GM19035 (cell line): ENCODE data around the gene ILK.

Source experiments
- ATAC-seq: cut with Tn5 transposase; IDR thresholded peaks from one replicate; pipeline ENCODE4 v1.9.1; 2021; ENCODE audit not compliant: unreplicated experiment

Gene ILK

DNA sequence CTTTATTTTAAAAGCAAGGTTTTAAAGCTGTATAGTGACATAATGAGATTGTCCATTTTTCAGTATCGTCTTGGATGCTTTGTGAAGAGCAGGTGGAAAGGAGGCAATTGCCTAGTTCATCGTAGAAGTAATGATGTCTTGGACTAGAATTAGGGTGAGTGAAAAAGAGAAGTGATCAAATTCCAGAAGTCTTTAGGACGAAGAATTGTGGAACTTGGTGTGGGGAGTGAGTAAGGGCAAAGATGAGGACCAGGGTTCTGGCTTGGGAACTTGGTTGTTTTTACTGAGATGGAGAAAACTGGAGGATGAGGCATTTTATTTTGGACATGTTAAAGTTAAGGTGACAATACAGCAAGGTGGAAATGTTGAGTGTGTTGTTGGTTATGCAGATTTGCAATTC lies 1.2 kb downstream of the ILK start:
- no peak for ATAC-seq

DNA sequence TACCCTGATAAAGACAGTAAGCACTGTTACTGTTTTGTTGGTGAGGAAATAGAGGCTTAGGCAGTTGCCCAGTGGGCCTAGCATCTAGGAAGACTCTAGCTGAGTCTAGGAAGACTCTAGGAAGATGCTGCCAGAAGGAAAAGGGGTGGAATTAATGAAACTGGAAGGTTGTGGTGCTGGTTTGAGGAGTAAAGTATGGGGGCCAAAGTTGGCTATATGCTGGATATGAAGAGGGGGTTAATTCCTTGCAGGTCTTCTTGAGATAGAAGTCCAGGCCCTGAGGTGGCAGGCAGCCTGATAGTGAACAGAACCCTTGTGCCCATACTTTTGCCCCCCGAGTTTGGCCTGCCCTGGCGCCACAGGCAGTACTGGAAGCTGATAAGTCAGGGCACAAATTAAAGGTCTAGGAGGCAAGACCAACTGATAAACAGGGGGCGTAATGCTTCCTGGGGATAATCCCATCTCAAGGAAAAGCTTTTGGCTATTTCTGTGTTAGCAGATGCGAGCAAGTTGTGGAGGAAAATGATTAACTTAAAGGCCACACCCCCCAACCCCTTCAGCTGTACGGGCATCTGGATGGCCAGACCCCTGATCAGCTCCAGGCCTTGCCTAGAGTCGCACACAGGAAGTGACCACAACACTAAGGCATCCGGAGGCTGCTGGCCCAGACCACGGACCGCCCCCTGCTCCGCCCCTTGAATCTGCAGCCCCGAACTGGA lies 3.1 kb downstream of the ILK start:
- ATAC-seq, result peak; percentile 36

DNA sequence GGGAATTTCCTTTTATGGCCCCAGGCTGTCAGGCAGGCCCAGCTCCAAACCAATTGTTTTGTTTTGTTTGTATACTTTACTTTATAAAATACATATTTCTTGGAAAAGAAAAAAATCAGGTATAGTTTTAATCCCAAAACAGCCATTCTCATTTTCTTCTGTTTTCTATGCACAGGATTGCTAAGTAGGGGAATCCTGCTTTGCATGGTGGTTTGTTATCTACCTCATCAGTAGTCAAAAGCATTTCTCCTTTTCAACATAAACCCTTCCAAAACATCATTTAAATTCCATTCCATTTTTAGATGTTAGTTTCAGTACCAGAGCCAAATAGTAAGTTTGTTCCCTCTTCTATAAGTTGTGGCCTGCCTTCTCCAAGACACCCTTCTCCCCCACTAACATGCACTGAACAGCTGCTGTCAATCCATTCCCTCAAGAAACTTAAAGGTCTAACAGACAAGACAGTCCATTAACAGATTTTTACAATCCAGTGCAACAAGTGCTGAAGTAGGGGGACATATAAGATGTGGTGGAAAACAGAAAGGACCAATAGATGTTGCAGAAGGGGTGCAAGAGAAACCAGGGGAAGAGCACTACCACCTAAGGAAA lies 3.7 kb downstream of the ILK start:
- ATAC-seq, result no peak

DNA sequence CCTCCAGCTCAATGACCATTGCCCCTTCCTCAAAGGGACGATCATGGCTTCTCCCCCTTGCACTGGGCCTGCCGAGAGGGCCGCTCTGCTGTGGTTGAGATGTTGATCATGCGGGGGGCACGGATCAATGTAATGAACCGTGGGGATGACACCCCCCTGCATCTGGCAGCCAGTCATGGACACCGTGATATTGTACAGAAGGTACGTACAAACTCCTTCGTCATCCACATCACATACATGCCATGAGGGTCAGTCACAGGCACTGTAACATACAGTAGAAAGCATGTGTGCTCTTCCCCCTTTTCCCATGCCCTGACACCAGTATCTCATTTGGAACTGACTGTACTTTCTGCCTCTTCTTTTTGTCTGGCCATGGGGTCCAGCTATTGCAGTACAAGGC lies 4.4 kb downstream of the ILK start:
- ATAC-seq, result no peak

DNA sequence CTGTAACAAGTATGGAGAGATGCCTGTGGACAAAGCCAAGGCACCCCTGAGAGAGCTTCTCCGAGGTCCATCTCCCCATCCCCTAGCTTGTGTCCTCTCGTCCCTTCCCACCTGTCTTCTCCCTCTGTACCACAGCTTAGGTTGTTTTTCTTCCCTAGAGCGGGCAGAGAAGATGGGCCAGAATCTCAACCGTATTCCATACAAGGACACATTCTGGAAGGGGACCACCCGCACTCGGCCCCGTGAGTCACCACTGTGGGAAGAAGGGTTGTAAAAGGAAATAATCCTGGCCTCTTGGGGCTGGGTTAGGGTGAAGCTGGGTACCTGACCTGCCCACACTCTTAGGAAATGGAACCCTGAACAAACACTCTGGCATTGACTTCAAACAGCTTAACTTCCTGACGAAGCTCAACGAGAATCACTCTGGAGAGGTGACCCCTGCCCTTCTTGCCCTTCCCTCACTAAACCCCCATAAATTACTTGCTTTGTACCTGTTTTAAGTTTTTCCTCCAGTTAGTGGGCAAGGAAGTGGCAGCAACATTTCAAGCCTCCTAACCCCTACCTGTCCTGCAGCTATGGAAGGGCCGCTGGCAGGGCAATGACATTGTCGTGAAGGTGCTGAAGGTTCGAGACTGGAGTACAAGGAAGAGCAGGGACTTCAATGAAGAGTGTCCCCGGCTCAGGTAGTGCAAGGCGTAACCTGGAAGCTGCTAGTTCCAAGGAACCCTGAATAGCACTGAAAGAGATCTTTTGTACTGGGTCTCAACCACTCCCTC lies 5.3 kb downstream of the ILK start:
- no peak for ATAC-seq

DNA sequence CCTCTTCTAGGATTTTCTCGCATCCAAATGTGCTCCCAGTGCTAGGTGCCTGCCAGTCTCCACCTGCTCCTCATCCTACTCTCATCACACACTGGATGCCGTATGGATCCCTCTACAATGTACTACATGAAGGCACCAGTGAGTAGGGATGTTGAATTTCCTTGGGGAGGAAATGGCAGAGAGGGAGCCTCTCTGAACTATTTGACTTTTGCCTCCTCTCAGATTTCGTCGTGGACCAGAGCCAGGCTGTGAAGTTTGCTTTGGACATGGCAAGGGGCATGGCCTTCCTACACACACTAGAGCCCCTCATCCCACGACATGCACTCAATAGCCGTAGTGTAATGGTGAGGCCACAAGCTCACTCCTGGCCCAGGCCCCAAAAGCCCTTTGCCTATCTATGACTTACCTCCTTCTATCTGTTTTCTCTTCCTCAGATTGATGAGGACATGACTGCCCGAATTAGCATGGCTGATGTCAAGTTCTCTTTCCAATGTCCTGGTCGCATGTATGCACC lies 6.0 kb downstream of the ILK start:
- ATAC-seq, result no peak

DNA sequence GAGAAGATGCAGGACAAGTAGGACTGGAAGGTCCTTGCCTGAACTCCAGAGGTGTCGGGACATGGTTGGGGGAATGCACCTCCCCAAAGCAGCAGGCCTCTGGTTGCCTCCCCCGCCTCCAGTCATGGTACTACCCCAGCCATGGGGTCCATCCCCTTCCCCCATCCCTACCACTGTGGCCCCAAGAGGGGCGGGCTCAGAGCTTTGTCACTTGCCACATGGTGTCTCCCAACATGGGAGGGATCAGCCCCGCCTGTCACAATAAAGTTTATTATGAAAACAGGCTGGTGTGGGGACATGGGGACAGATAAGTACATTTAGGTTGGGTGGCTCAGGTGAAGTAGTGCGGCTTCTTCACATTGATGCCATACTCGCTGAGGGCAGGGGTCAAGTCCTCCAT lies 7.0 kb downstream of the ILK start:
- ATAC-seq, result no peak

DNA sequence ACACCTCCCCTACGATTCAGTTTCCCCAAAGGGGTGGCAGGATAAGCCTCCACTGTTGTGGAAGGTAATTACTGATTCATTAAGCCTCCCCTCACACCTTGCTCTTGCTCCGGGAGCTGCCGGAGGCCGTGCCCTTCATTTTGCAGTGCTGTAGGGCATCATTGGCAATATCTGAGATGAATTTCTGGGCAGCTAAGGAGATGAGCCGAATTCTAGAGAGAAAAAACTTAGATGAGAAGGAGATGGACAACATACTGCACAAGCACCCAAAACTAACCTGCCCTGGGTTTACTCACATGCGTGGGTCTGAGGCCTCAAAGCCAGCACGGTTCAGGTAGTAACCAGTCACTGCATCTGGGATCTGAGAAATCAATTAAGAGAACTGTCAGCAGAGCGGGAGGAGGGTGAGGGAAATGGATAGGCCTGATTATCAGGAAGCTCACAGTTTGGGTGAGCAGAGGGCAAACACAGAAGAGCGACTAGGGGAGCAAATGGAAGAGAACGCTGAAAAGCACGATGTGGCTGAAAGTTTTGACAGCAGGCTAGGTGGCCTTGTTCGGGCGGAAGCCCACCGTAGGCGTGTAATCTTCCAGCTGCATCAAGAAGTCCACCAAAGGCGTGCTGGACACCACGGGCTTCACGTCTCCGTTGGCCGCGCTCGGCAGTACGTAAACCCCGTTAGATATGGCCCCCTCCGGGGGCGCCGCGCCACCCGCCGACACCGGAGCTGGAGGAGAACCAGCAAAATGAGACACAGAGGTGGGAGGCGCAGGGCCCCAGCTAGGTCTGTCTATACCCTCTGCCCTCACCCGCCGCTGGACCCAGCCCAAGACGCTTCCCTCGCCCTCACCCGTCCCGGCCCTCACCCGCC lies 7.8 kb downstream of the ILK start:
- peak; percentile 17 for ATAC-seq

DNA sequence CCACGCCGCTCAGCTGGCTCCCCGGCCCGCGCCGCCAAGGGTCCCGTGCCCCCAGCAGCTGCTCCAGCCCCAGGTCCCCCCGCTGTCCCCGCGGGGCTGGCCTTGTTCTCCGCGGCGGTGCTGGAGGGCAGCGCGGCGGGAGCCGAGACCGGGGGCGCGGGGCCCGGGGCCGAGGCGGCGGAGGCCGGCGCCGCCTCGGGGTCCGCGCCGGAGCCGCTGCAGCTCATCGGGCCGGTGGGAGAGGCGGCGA lies 8.3 kb downstream of the ILK start:
- no peak for ATAC-seq

DNA sequence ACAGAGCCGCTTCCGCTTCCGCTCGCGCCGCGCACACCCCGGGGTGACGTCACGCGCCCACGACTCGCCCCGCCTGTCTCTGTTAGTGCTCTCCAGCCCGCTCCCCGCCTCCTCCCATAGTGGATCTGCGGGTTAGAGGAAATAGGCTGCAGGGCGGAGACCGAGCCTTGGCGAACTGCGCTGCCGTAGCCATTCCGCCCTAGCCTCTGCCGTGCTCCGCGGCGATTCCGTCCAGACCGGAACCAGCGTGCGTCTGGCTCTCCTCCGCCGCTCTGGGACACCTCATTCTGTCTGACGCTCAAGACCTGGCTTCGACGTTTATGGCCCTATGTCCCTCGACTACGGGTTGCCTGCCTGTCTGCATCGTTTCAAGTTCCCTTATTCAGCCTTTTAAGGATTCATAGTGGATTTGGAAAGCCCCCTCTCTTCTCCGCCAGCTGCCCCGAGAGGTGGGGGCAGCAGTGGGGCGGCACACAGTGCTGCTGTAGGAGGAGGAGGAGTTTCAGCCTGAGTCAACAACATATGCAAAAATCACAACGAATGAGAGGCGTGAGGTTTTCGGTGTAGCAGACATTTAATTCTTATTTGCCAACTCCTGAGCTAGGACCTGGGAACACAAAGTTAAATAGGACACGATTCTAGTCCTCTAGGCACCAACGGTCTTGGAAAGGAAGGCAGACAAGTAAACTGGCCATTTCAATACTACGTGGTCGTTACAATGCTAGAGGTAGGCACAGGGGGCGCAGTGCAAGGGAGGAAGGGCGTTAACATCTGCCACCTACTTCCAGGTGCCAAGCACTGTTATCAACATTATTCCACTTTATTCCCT lies 8.9 kb downstream of the ILK start, which contains the start of gene TAF10:
TAF10 (minus strand) TSS at position 4 of the 829 bp plus-strand sequence. CDS start 27 bp downstream, outside the sequence.
- ATAC-seq, result peak; percentile 90

DNA sequence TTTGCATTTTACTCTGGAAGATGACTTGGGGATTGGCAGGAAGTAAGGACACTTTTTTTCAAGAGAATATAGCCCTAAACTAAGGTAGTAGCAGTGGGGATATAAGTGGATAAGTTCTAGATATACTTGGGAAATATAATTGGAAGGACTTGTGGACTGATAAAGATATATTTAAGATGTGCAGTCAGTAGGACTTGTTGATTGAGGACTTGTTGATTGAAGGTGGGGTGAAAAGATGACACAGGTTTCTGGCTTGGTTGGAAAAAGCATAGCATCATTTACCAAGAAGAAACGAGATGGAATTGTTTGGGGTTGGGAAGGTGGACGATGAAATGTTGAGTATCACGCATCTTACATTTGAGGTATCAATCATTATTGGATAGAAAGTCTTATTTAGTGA lies 9.9 kb downstream of the ILK start:
- no peak for ATAC-seq

DNA sequence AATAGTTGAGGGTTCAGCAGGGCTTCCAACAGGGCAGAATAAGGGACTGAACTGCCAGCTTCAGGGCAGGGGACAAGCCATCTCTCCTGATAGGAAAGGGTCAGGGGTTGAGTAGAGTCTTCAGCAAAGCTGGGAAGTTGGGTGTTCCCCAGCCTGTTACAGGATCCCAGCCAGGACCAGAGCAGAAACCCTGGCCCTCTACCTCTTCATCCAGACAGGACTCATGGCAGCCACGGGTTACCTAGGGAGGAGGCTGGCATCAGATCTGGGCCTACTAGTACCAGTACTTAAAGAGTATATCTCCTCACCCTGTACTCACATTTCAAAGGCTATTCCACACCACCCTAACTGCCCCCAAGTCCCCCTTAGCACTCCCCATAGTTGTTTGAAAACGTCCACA lies 10.9 kb downstream of the ILK start:
- no peak for ATAC-seq

DNA sequence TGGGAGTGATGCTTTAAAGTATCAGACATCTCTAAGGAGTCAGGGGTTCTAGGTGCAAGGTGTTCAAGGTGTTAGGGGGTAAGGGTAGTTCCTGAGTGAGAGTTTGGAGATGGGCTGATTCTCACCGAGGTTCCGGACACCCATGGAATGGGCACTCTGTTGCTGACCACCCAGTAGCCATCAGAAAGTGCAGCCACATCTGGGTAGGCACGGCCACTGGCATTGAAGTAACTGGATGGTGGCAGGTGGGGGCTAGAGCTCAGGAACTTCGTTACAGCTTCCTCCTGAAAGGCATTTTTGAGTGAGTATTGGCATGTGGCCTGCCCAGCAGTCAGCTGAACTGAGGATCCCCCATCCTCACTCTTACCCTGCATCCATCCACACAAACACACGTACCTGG lies 11.5 kb downstream of the ILK start:
- no peak for ATAC-seq

DNA sequence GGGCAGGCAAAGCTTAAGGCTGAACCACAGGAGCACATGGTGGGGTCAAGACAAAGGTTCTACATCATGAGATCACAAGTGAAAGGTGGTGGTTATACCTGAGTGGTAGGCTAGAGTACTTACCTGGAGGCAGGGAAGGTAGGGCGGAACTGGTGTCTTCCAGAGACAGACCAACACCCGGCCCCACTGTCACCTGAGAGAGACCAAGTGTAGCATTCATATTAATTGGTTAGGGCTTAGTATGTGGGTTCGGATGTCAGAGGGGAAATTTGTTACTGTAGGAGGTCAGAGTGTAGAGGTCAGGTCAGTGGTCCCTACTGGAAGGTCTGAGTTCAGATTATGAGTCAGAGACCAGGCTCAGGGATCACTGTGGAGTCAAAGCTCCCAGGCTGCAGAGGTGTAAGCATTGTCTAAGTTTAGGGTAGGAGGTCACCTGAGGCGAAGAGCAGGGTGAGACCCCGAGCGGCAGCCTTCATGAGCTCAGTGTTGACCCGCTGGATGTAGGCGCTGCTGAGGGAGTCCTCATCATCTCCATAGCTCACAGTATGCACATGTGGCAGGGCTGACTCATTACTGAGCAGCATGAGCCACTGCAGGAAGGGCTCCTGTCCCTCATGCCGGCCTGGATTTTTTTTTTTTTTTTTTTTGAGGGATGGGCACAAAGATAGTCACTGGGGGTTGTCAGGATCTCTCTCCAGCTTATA lies 12.5 kb downstream of the ILK start:
- ATAC-seq, result no peak

DNA sequence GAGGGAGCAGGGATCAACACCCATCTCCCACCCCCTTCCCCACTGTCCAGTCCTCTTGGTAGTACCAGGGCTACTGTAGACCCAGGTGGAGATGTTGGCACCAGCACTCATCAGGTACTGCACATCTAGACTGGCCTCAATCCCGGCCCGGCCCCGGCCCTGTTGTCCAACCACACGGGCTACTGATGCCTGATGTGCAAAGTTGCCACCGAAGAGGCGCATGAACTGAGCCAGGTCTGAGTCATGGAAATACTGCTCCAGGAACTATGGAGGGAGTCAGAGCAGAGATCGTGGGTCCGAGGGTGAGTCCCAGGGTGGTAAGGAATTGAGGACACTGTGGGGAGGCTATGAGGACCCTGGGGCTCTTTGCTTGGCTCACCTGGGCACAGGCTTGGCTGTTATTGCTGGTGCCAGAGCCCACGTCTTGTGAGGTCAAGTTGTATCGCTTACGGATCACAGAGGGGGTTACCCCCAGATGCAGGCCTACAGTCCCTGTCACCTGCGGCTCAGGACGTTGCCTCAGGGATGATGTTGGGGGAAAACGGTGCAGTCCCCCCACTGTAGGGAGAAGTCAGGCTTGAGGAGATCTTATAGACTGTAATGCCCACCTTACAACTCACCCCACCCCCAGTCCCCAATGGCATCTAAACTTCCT lies 13.1 kb downstream of the ILK start:
- ATAC-seq, result no peak

DNA sequence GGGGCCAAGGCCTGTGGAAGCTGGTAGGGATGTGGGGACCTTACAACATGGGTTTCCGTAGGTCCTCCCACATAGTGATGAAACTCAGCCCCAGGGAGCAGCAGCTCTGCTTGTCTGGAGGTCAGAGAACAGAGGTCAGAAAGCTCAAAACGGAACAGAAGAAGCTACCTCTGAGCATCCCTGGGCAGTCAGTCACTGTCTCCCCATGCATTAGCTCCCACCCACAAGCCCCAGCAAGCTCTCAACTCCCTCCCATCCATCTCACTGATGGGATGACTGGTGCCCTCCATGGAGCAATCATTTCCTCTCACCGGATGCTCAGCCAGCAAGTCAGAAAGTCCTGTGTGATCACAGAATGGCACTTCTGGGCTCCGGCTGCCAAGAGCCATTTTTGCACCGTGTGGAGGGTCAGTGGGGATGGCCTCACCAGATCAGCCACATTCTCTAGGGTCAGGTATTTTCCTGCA lies 13.8 kb downstream of the ILK start:
- ATAC-seq, result no peak

DNA sequence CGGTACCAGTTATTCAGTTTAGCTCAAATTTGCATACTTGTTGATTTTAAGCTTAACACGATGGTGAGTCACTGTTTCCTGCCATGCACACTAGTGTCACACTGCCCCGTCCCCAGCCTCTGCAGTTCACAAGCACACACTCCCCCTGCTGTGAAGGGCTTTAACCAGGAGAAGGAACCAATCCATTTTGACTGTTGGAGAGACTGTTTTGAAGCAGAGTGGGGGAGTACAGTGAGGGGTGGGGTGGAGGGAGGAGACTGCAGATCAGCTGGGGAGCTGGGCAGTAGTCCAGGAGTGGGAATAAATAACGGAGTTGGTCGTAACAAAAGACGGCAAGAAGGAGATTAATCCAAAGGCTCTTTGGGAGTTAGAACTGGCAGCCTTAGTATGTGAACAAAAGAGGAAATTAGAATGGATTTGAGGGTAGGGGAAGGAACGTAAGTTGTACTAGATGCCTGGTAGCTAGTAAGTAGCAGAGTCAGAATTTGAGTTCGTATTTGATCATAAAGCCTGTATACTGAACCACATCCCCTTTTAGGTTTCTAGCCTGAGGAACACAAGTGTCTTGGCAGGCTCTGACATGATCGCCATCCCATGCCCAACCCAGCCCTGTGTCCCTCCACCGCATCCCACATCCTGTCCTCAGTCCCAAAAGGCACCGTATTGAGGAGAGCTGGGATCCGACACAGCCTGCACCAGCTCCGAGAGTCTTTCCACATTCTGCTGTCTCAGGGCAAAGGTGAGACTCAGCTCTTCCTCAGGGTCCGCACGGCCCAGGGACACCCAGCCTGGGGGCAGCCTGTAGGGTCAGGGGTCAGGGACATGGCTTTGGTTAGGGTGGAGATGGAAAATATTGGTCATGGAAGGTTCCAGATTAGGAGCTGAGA lies 14.8 kb downstream of the ILK start:
- no peak for ATAC-seq
